ENCODE measurements around the gene LECT2. TPM values are rescaled to one million over a fixed set of nuclear protein-coding genes. Genes with fewer than 3 reads are reported as not detected.

The LECT2 gene
- total and polyA plus RNA-seq, 10 of the 15 experiments (the other 5 are each of a cell fraction or from before 2014, with no cell fraction given), result not detected

DNA sequence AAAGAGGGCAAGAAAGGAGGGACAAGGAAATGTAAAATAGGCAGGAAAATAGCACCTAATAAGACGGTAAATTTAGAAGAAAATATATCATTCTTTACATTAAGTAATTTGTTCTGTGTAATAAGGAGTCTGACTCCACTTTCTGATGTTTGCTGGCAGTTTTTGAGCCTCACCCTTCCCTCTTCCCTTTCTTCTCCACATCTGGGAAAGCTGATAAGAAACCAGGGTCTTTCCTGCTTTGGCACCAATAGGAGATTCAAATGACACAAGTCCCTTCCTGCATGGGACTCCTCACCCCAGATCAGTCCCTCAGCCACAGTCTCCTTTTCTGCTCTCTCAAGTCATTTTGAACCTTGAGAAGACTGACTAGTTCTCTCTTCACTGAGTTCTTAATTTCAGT is 31.2 kb upstream of the LECT2 start (continued):
- no peak for TF ChIP-seq MLLT1 (IDR thresholded peaks at IDR 0.05)

DNA sequence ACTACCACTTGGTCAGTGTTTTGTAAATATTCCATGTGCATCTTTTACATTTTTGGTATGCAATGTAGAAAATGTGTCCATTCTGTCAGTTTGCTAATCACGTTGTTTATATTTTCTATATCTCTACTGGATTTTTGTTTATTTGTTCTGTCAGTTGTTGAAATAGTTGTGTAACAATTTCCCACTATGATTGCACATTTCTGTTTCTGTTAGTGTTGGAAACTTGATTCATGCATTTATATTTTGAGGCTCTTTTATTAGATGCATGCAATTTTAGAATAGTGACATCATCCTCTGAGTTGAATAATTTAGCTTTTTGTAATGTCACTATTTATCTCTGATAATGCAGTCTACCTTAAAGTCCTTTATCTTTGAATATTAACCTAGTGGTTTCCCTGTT is 25.8 kb upstream of the LECT2 start:
- no peaks in the 10 kb centered on the region for H4K20me1 ChIP-seq (ENCODE audit: control insufficient read depth, insufficient read depth)
- CTCF ChIA-PET, result interaction anchor here (0.8 to 4.5 kb wide), 5 partner anchors 8 to 192 kb away, joined by 3 to 23 read pairs (median 4); no protein-coding TSS in a partner anchor
- H3K4me3 ChIP-seq, result no peak overlapping the region
- TF ChIP-seq MEF2B (IDR thresholded peaks at IDR 0.05; ENCODE audit: partially characterized antibody, poor library complexity, severe bottlenecking) (no peak), MTA3 (IDR thresholded peaks at IDR 0.05; ENCODE audit: borderline replicate concordance, low read length) (no peak), PAX8 (IDR thresholded peaks at IDR 0.05) (no peak)
- 17% methylated on average over 1 of the region's 1 CpG for WGBS (ENCODE audit: insufficient coverage, insufficient replicate concordance, low lambda C conversion rate, missing lambda C conversion rate)
- intact Hi-C loops (cut with micrococcal nuclease; ENCODE audit: unreplicated experiment), result no loop called here
- no peaks in the 10 kb centered on the region for H3K79me2 ChIP-seq (ENCODE audit: control insufficient read depth, insufficient read depth, low read length)
- H3K27me3 ChIP-seq (replicated peaks in 1 of 2; ENCODE audit: control insufficient read depth in 2 of 2, insufficient read depth in 2 of 2, low read length in 1 of 2), result peaks cover 0 to 3% of the 10 kb centered on the region in 2 experiments; a peak in 1 of 4 replicates
- DNase-seq (ENCODE audit: low read depth, low spot score) (no peak), ATAC-seq (no peak), FAIRE-seq (no peak)
- H3K4me1 ChIP-seq (ENCODE audit: control insufficient read depth, insufficient read depth, low read length), result no peaks in the 10 kb centered on the region
- in situ Hi-C loops (cut with MboI), result no loop called here
- H3K4me2 ChIP-seq (ENCODE audit: control insufficient read depth, insufficient read depth), result no peak overlapping the region
- no peaks in the 10 kb centered on the region for H3K36me3 ChIP-seq (ENCODE audit: control insufficient read depth in 2 of 2, insufficient read depth in 2 of 2, low read length in 1 of 2)
- no peaks in the 10 kb centered on the region for H3K9me3 ChIP-seq (replicated peaks; ENCODE audit: control insufficient read depth, insufficient read depth, low read length)
- POLR2A ChIA-PET, result no interaction called here
- RAD21 ChIA-PET (ENCODE audit: unreplicated experiment), result interaction anchor here (1.6 kb wide), 1 partner anchor 193 kb away, joined by 3 read pairs; no protein-coding TSS in a partner anchor
- SMC1A ChIA-PET (ENCODE audit: uncharacterized antibody, unreplicated experiment), result interaction anchor here (0.6 to 1.3 kb wide), 2 partner anchors 55 to 287 kb away, joined by 3 read pairs; no protein-coding TSS in a partner anchor
- no peak overlapping the region for H2AFZ ChIP-seq (ENCODE audit: control insufficient read depth, low read depth, low read length)
- no TSS peak for BruUV-seq (replicated peaks)
- no peak overlapping the region for H3K27ac ChIP-seq (ENCODE audit: control insufficient read depth, insufficient read depth)
- no peak overlapping the region for H3K9ac ChIP-seq (ENCODE audit: control insufficient read depth, insufficient read depth, low read length)
